Liver (tissue), 9 donors: ENCODE data around the gene PRRG2. TPM values are rescaled to one million over a fixed set of nuclear protein-coding genes. Genes with fewer than 3 reads are reported as not detected.

ENCODE experiments used
- DNase-seq: peaks from one replicate; pipeline ENCODE4 v3.0.0-alpha.2; 2017; ENCODE audit warnings: low spot score
- H3K27ac ChIP-seq, 2 donors: one replicate each; pipeline ENCODE4 v1.7.0; 2013; ENCODE audit warnings: inconsistent platforms in 2 of 2, low read length in 2 of 2, control low read depth in 1 of 2, low read depth in 1 of 2, mild to moderate bottlenecking in 1 of 2
- H3K27me3 ChIP-seq, 4 donors: one replicate each; pipeline versions ENCODE4 v1.6.1 to v1.7.0; 2013; ENCODE audit warnings: low read length in 3 of 4, inconsistent platforms in 1 of 4, mild to moderate bottlenecking in 1 of 4, moderate library complexity in 1 of 4; ENCODE audit not compliant: control insufficient read depth in 4 of 4, insufficient read depth in 4 of 4
- H3K36me3 ChIP-seq, 4 donors: one replicate each; pipeline versions ENCODE4 v1.6.1 to v1.7.0; 2013; ENCODE audit warnings: low read length in 3 of 4, mild to moderate bottlenecking in 3 of 4, low read depth in 1 of 4, moderate library complexity in 1 of 4; ENCODE audit not compliant: control insufficient read depth in 4 of 4, insufficient read depth in 3 of 4
- H3K4me1 ChIP-seq, 4 donors: one replicate each; pipeline versions ENCODE4 v1.6.1 to v1.7.0; 2013; ENCODE audit warnings: low read length in 3 of 4, mild to moderate bottlenecking in 3 of 4, moderate library complexity in 1 of 4; ENCODE audit not compliant: control insufficient read depth in 4 of 4, insufficient read depth in 4 of 4
- H3K4me3 ChIP-seq, 3 donors: one replicate each; pipeline versions ENCODE4 v1.6.1 to v1.7.0; 2013; ENCODE audit warnings: low read length in 3 of 3, control low read depth in 1 of 3, low read depth in 1 of 3, mild to moderate bottlenecking in 1 of 3
- H3K9ac ChIP-seq, 2 donors: one replicate each; pipeline ENCODE4 v1.7.0; 2013; ENCODE audit warnings: low read length in 2 of 2, mild to moderate bottlenecking in 2 of 2, moderate library complexity in 2 of 2, control low read depth in 1 of 2, low read depth in 1 of 2
- H3K9me3 ChIP-seq, 4 donors: one replicate each; pipeline versions ENCODE4 v1.6.1 to v1.7.0; 2013; ENCODE audit warnings: low read length in 3 of 4; ENCODE audit not compliant: control insufficient read depth in 4 of 4
- EGR1 ChIP-seq, 2 donors: IDR thresholded peaks; 2 replicates each; pipeline ENCODE4 v1.6.1; 2016 to 2018; ENCODE audit warnings: antibody characterized with exemption in 2 of 2, low read depth in 2 of 2
- FOXA1 ChIP-seq: IDR thresholded peaks from 2 replicates; pipeline ENCODE4 v1.6.1; 2016; ENCODE audit warnings: antibody characterized with exemption
- FOXA2 ChIP-seq: IDR thresholded peaks from 2 replicates; pipeline ENCODE4 v1.6.1; 2016; ENCODE audit warnings: antibody characterized with exemption
- GABPA ChIP-seq, 2 donors: IDR thresholded peaks in 1 of 2; conservative IDR thresholded peaks in 1 of 2; 2 replicates each; pipeline ENCODE4 v1.6.1; 2016; ENCODE audit warnings: antibody characterized with exemption in 2 of 2, mild to moderate bottlenecking in 1 of 2, moderate library complexity in 1 of 2
- HNF4A ChIP-seq, 2 donors: conservative IDR thresholded peaks; 2 replicates each; pipeline ENCODE4 v1.6.1; 2016; ENCODE audit warnings: antibody characterized with exemption in 2 of 2, mild to moderate bottlenecking in 2 of 2
- HNF4G ChIP-seq: IDR thresholded peaks from 2 replicates; pipeline ENCODE4 v1.6.1; 2016; ENCODE audit warnings: antibody characterized with exemption
- JUND ChIP-seq, 2 donors: IDR thresholded peaks; 2 replicates each; pipeline ENCODE4 v1.6.1; 2016; ENCODE audit warnings: antibody characterized with exemption in 2 of 2
- NR2F2 ChIP-seq: IDR thresholded peaks from 2 replicates; pipeline ENCODE4 v1.6.1; 2016; ENCODE audit warnings: antibody characterized with exemption
- RAD21 ChIP-seq, 2 donors: IDR thresholded peaks; 2 replicates each; pipeline ENCODE4 v1.6.1; 2016; ENCODE audit warnings: antibody characterized with exemption in 2 of 2, mild to moderate bottlenecking in 2 of 2
- RXRA ChIP-seq, 2 donors: IDR thresholded peaks; 2 replicates each; pipeline ENCODE4 v1.6.1; 2017 to 2018; ENCODE audit warnings: antibody characterized with exemption in 2 of 2, mild to moderate bottlenecking in 1 of 2
- SP1 ChIP-seq: IDR thresholded peaks from 2 replicates; pipeline ENCODE4 v1.6.1; 2018; ENCODE audit warnings: antibody characterized with exemption, mild to moderate bottlenecking
- TAF1 ChIP-seq: conservative IDR thresholded peaks from 2 replicates; pipeline ENCODE4 v1.6.1; 2016; ENCODE audit warnings: antibody characterized with exemption, mild to moderate bottlenecking
- YY1 ChIP-seq: IDR thresholded peaks from 2 replicates; pipeline ENCODE4 v1.6.1; 2016; ENCODE audit warnings: antibody characterized with exemption, mild to moderate bottlenecking
- WGBS: extraction: QIAGEN DNeasy Blood & Tissue Kit; methylation state at CpG from one replicate; pipeline ENCODE4 v1.1.7; 2013; 5-methylcytosine and 5-hydroxymethylcytosine counted together
- polyA plus RNA-seq, 2 donors: library from polyadenylated mRNA; stranded (reverse) in 1 of 2; unstranded in 1 of 2; fragments of 200-250 nt in 1 of 2; fragments of >200 nt in 1 of 2; fragmentation: Nextera tagmentation in 1 of 2; extraction: Ambion mirVana in 1 of 2; gene quantifications; one replicate each; pipeline versions ENCODE4 v1.2.1 to v1.2.3, GENCODE V29; 2013 to 2015
- total RNA-seq, 2 donors: library from RNA; depleted of rRNA; stranded (reverse); fragments of >200 nt; gene quantifications; one replicate each; pipeline ENCODE4 v1.2.3, GENCODE V29; 2014
- TF ChIP-seq, protein P1 (sequence below): IDR thresholded peaks from 2 replicates; pipeline ENCODE4 v1.6.1; 2016; ENCODE audit warnings: antibody characterized with exemption
- TF ChIP-seq, protein P2 (sequence below): fragments of 150-350 bp; IDR thresholded peaks from 2 replicates; pipeline ENCODE4 v1.5.1; 2017; ENCODE audit warnings: improper control_type of control experiment, low read depth, low read length; ENCODE audit not compliant: missing input control
- TF ChIP-seq, protein P3 (sequence below): IDR thresholded peaks from 2 replicates; pipeline ENCODE4 v1.6.1; 2016; ENCODE audit warnings: antibody characterized with exemption
- TF ChIP-seq, protein P4 (sequence below): IDR thresholded peaks from 2 replicates; pipeline ENCODE4 v1.6.1; 2016; ENCODE audit warnings: antibody characterized with exemption
- TF ChIP-seq, protein P5 (sequence below): IDR thresholded peaks from 2 replicates; pipeline ENCODE4 v1.6.1; 2016; ENCODE audit warnings: antibody characterized with exemption, mild to moderate bottlenecking
- donor health status: healthy.
- donor health status: healthy.
- donor health status: healthy.
- donor health status: healthy.
- donor health status: healthy.

The PRRG2 gene
- total and polyA plus RNA-seq, 4 donors = 1.1 to 2.8 (median 2.1) TPM

DNA sequence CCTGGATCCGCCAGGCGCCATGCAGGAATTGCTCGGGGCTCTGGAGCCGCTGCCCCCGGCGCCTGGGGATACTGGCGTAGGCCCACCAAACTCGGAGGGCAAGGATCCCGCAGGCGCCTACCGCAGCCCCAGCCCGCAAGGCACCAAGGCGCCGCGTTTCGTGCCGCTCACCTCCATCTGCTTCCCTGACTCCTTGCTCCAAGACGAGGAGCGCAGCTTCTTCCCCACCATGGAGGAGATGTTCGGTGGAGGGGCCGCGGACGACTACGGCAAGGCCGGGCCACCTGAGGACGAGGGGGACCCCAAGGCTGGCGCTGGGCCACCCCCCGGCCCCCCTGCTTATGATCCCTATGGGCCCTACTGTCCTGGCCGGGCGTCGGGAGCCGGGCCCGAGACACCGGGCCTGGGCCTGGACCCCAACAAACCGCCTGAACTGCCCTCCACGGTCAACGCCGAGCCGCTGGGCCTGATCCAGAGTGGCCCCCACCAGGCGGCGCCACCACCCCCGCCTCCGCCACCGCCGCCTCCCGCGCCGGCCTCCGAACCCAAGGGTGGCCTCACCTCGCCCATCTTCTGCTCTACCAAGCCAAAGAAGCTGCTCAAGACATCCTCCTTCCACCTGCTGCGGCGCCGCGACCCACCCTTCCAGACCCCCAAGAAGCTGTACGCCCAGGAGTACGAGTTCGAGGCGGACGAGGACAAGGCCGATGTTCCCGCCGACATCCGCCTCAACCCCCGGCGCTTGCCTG, 16.0 kb downstream of the PRRG2 start:
- TF ChIP-seq, protein P1, sequence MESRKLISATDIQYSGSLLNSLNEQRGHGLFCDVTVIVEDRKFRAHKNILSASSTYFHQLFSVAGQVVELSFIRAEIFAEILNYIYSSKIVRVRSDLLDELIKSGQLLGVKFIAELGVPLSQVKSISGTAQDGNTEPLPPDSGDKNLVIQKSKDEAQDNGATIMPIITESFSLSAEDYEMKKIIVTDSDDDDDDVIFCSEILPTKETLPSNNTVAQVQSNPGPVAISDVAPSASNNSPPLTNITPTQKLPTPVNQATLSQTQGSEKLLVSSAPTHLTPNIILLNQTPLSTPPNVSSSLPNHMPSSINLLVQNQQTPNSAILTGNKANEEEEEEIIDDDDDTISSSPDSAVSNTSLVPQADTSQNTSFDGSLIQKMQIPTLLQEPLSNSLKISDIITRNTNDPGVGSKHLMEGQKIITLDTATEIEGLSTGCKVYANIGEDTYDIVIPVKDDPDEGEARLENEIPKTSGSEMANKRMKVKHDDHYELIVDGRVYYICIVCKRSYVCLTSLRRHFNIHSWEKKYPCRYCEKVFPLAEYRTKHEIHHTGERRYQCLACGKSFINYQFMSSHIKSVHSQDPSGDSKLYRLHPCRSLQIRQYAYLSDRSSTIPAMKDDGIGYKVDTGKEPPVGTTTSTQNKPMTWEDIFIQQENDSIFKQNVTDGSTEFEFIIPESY = no peak
- TF ChIP-seq HNF4G (no peak), RAD21 (IDR thresholded peaks at IDR 0.05) (no peak), YY1 (no peak), FOXA2 (no peak), HNF4A (conservative IDR thresholded peaks at IDR 0.05) (no peak), SP1 (no peak), EGR1 (IDR thresholded peaks at IDR 0.05; ENCODE audit: low read depth in 2 of 2) (no peak), TAF1 (no peak), FOXA1 (no peak), NR2F2 (no peak), RXRA (IDR thresholded peaks at IDR 0.05) (no peak), GABPA (IDR thresholded peaks at IDR 0.05 in 1 of 2, conservative IDR thresholded peaks at IDR 0.05 in 1 of 2) (no peak), JUND (IDR thresholded peaks at IDR 0.05) (no peak)
- TF ChIP-seq, protein P2, sequence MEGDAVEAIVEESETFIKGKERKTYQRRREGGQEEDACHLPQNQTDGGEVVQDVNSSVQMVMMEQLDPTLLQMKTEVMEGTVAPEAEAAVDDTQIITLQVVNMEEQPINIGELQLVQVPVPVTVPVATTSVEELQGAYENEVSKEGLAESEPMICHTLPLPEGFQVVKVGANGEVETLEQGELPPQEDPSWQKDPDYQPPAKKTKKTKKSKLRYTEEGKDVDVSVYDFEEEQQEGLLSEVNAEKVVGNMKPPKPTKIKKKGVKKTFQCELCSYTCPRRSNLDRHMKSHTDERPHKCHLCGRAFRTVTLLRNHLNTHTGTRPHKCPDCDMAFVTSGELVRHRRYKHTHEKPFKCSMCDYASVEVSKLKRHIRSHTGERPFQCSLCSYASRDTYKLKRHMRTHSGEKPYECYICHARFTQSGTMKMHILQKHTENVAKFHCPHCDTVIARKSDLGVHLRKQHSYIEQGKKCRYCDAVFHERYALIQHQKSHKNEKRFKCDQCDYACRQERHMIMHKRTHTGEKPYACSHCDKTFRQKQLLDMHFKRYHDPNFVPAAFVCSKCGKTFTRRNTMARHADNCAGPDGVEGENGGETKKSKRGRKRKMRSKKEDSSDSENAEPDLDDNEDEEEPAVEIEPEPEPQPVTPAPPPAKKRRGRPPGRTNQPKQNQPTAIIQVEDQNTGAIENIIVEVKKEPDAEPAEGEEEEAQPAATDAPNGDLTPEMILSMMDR = no peak
- TF ChIP-seq, protein P3, sequence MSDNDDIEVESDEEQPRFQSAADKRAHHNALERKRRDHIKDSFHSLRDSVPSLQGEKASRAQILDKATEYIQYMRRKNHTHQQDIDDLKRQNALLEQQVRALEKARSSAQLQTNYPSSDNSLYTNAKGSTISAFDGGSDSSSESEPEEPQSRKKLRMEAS = no peak
- TF ChIP-seq, protein P4, sequence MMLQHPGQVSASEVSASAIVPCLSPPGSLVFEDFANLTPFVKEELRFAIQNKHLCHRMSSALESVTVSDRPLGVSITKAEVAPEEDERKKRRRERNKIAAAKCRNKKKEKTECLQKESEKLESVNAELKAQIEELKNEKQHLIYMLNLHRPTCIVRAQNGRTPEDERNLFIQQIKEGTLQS = no peak
- TF ChIP-seq, protein P5, sequence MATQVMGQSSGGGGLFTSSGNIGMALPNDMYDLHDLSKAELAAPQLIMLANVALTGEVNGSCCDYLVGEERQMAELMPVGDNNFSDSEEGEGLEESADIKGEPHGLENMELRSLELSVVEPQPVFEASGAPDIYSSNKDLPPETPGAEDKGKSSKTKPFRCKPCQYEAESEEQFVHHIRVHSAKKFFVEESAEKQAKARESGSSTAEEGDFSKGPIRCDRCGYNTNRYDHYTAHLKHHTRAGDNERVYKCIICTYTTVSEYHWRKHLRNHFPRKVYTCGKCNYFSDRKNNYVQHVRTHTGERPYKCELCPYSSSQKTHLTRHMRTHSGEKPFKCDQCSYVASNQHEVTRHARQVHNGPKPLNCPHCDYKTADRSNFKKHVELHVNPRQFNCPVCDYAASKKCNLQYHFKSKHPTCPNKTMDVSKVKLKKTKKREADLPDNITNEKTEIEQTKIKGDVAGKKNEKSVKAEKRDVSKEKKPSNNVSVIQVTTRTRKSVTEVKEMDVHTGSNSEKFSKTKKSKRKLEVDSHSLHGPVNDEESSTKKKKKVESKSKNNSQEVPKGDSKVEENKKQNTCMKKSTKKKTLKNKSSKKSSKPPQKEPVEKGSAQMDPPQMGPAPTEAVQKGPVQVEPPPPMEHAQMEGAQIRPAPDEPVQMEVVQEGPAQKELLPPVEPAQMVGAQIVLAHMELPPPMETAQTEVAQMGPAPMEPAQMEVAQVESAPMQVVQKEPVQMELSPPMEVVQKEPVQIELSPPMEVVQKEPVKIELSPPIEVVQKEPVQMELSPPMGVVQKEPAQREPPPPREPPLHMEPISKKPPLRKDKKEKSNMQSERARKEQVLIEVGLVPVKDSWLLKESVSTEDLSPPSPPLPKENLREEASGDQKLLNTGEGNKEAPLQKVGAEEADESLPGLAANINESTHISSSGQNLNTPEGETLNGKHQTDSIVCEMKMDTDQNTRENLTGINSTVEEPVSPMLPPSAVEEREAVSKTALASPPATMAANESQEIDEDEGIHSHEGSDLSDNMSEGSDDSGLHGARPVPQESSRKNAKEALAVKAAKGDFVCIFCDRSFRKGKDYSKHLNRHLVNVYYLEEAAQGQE = no peak
- 98% methylated on average over 65 of the region's 65 CpGs for WGBS
- H3K27ac ChIP-seq = no peak overlapping the region
- peaks cover 12 to 44% (median 20%) of the 10 kb centered on the region in 4 donors for H3K36me3 ChIP-seq
- no peaks in the 10 kb centered on the region for H3K9me3 ChIP-seq
- H3K4me3 ChIP-seq = no peak overlapping the region
- peaks cover 0 to 9% (median 5%) of the 10 kb centered on the region in 4 donors for H3K4me1 ChIP-seq
- no peak for DNase-seq
- H3K27me3 ChIP-seq = no peaks in the 10 kb centered on the region
- no peak overlapping the region for H3K9ac ChIP-seq
